Left kidney (tissue), 2 donors: ENCODE results near the gene MAST1. TPM values are rescaled to one million over a fixed set of nuclear protein-coding genes. Genes with fewer than 3 reads are reported as not detected.
"Not testable (repeated sequence)": the region's sequence is repeated elsewhere in the genome, so short reads cannot be mapped to it uniquely, and the experiment has no call there.

Experiments used
- DNase-seq: peaks from one replicate; pipeline ENCODE4 v3.0.0-alpha.2; 2013
- polyA plus RNA-seq: library from polyadenylated mRNA; unstranded; fragments of 120-200 nt; gene quantifications from one replicate; pipeline ENCODE4 v1.2.1, GENCODE V29; 2013; ENCODE audit not compliant: insufficient read length

The MAST1 gene
- polyA plus RNA-seq, 1 donor = 1.0 TPM

GRCh38 chr19:12872255-12872654, 33.9 kb downstream of the MAST1 start:
- no peak for DNase-seq

- no peak for DNase-seq
These were observed 34.9 kb downstream of the MAST1 start for GRCh38 chr19:12872941-12873890.

GRCh38 chr19:12873891-12874745, 35.8 kb downstream of the MAST1 start:
- no peak for DNase-seq

GRCh38 chr19:12875086-12875485, 36.8 kb downstream of the MAST1 start:
- DNase-seq = no peak

- no peak for DNase-seq
These were observed 42.3 kb downstream of the MAST1 start for GRCh38 chr19:12880551-12881171.

GRCh38 chr19:12881172-12881808, 43.0 kb downstream of the MAST1 start, which contains the start of gene DNASE2:
DNASE2 (minus strand) TSS chr19:12881449; CDS start chr19:12881375, 74 bp downstream.
- DNase-seq = peak; percentile 77

- no peak for DNase-seq
These were observed 44.3 kb downstream of the MAST1 start for GRCh38 chr19:12882589-12882988.

- no peak for DNase-seq
These were observed 45.9 kb downstream of the MAST1 start for GRCh38 chr19:12884202-12884601.

- DNase-seq = no peak
These were observed 46.3 kb downstream of the MAST1 start for GRCh38 chr19:12884627-12884925.

- peak; percentile 37 for DNase-seq
These were observed 46.8 kb downstream of the MAST1 start for GRCh38 chr19:12884926-12885748.

- DNase-seq = no peak
These were observed 47.7 kb downstream of the MAST1 start for GRCh38 chr19:12885749-12886650.

- DNase-seq = no peak
These were observed 48.3 kb downstream of the MAST1 start for GRCh38 chr19:12886651-12886968.

GRCh38 chr19:12886969-12887747, 48.8 kb downstream of the MAST1 start, which contains the start of gene KLF1:
KLF1 (minus strand) TSS chr19:12887201; CDS start chr19:12887140, 61 bp downstream.
- no peak for DNase-seq

GRCh38 chr19:12888006-12888603, 49.8 kb downstream of the MAST1 start:
- no peak for DNase-seq

GRCh38 chr19:12890299-12890786, 52.0 kb downstream of the MAST1 start:
- DNase-seq = not testable (repeated sequence)

- peak; percentile 98 for DNase-seq
These were observed 52.7 kb downstream of the MAST1 start, which contains the start of gene GCDH for GRCh38 chr19:12890787-12891552. GCDH (plus strand) TSS chr19:12891160; CDS start chr19:12891305, 145 bp downstream.

- no peak for DNase-seq
These were observed 53.3 kb downstream of the MAST1 start for GRCh38 chr19:12891553-12892021.
